Endothelial cell (in vitro differentiated cells): ENCODE data around the gene RASA3. TPM values are rescaled to one million over a fixed set of nuclear protein-coding genes. Genes with fewer than 3 reads are reported as not detected.

Experiments
- DNase-seq: peaks from one replicate; pipeline ENCODE4 v3.0.0; 2021; ENCODE audit warnings: low spot score
- H3K27ac Mint-ChIP-seq: one replicate; pipeline ENCODE4 v1.8.0; 2021; ENCODE audit warnings: mixed read lengths, inconsistent platforms; ENCODE audit not compliant: unreplicated experiment
- H3K27me3 Mint-ChIP-seq: one replicate; pipeline ENCODE4 v1.8.0; 2021; ENCODE audit warnings: mild to moderate bottlenecking, moderate library complexity, mixed read lengths, inconsistent platforms; ENCODE audit not compliant: unreplicated experiment
- H3K36me3 Mint-ChIP-seq: one replicate; pipeline ENCODE4 v1.8.0; 2021; ENCODE audit warnings: mild to moderate bottlenecking, low read depth, mixed read lengths, inconsistent platforms; ENCODE audit not compliant: unreplicated experiment
- H3K4me1 Mint-ChIP-seq: one replicate; pipeline ENCODE4 v1.8.0; 2021; ENCODE audit warnings: mild to moderate bottlenecking, mixed read lengths, inconsistent platforms; ENCODE audit not compliant: unreplicated experiment
- H3K4me3 Mint-ChIP-seq: one replicate; pipeline ENCODE4 v1.8.0; 2021; ENCODE audit warnings: mild to moderate bottlenecking, mixed read lengths, inconsistent platforms; ENCODE audit not compliant: unreplicated experiment
- H3K9me3 Mint-ChIP-seq: one replicate; pipeline ENCODE4 v1.8.0; 2021; ENCODE audit warnings: mixed read lengths, inconsistent platforms; ENCODE audit not compliant: unreplicated experiment
- CTCF ChIP-seq: fragments of 200-600 bp; sonication (generic); IDR thresholded peaks from one replicate; pipeline ENCODE4 v1.5.0; 2021; ENCODE audit warnings: antibody characterized with exemption; ENCODE audit not compliant: unreplicated experiment
- total RNA-seq: library from RNA; stranded (reverse); fragmentation: NEBNext Ultra II Directional; extraction: Animal tissue kit (Norgen Biotek cat#: 25700); gene quantifications from one replicate; pipeline ENCODE4 v1.2.1, GENCODE V29; 2021; ENCODE audit not compliant: unreplicated experiment

The RASA3 gene
- total RNA-seq, 1 donor from 2014 or later: 34.0 TPM

DNA sequence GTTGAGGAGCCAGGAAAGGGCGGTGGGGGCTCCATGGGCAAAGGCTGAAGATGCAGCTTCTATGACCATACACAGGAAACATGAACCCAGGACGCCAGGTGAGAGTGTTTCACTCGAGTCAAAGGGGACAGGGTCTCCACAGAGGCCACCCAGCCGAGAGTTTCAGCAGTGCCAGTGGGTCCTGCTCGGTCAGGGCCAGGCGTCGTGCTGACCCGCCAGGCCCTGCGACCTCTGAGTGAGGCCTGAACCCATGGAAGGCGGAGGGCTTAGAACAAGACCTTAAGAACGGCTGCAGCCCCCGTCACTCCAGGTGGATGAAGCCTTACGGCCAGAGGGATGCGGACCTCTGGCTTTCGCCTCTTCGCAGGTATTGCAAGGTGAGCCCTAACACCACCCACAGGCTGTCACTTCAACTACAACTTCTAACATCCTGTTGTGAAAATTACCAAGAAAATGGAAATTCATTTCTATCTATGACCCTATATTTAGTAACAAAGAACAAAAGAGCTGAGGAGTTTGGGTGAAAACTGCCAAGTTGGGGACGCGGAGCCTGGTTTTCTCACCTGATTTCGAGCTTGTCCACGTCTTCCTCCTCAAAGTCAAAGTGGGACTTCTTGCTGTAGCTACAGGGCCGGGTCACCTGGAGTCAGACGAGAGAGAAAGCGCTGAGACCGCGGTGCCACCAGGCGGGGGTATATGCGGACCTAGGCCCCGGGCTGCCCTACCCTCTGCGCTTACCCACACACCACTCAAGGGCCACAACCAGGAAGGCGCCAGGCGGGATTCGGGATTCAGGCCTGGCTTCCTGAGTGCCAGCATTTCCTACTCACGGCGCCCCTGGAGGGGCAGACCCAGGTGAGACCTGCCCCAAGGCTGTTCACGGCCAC, 108.5 kb downstream of the RASA3 start:
- no peak for DNase-seq
- no peak for TF ChIP-seq CTCF
- Mint-ChIP-seq H3K27me3 (peaks cover 16% of the 10 kb centered on the region), H3K4me3 (no peak overlapping the region), H3K4me1 (peaks cover 8% of the 10 kb centered on the region), H3K27ac (no peak overlapping the region), H3K36me3 (peaks cover 27% of the 10 kb centered on the region), H3K9me3 (no peaks in the 10 kb centered on the region)

DNA sequence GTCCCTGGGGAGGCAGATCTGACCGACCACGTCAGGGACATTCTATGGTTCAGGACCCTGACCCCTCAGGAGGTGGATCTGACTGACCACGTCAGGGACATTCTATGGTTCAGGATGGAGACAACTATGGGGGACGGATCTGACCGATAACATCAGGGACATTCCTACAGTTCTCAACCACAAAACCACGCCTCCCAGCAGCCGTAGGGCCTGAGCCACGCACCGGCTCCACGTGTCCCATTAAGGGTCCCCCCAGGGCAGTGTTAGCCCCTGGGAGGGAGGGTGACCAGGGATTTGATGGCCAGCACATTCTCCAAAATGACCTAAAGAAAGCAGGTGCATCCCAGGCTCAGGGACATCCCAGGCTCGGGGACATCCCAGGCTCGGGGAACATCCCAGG, 109.5 kb downstream of the RASA3 start:
- no peak overlapping the region for H3K27ac Mint-ChIP-seq

GRCh38 chr13:114022309-114022669, 110.1 kb downstream of the RASA3 start:
- H3K27ac Mint-ChIP-seq: no peak overlapping the region
- H3K27me3 Mint-ChIP-seq: peaks cover 12% of the 10 kb centered on the region
- no peak for TF ChIP-seq CTCF
- H3K4me3 Mint-ChIP-seq: no peak overlapping the region
- no peaks in the 10 kb centered on the region for H3K9me3 Mint-ChIP-seq
- peaks cover 8% of the 10 kb centered on the region for H3K4me1 Mint-ChIP-seq
- H3K36me3 Mint-ChIP-seq: peaks cover 27% of the 10 kb centered on the region
- DNase-seq: no peak

More for the DNA sequence above, 109.5 kb downstream of the RASA3 start:
- no peak for DNase-seq
- no peak overlapping the region for H3K4me3 Mint-ChIP-seq
- TF ChIP-seq CTCF: no peak
- no peaks in the 10 kb centered on the region for H3K9me3 Mint-ChIP-seq
- H3K27me3 Mint-ChIP-seq: peaks cover 16% of the 10 kb centered on the region
- H3K36me3 Mint-ChIP-seq: peaks cover 27% of the 10 kb centered on the region
- H3K4me1 Mint-ChIP-seq: peaks cover 8% of the 10 kb centered on the region

- Mint-ChIP-seq H3K27ac (no peak overlapping the region), H3K27me3 (peaks cover 10% of the 10 kb centered on the region)
- no peak for TF ChIP-seq CTCF
Measured at GRCh38 chr13:114021464-114022308, 110.7 kb downstream of the RASA3 start.

More at GRCh38 chr13:114021464-114022308, 110.7 kb downstream of the RASA3 start:
- no peak for DNase-seq
- H3K9me3 Mint-ChIP-seq: no peaks in the 10 kb centered on the region
- peaks cover 8% of the 10 kb centered on the region for H3K4me1 Mint-ChIP-seq
- H3K36me3 Mint-ChIP-seq: peaks cover 26% of the 10 kb centered on the region
- peak overlapping the region; percentile 7 for H3K4me3 Mint-ChIP-seq
